Ascending aorta (tissue), 2 donors: ENCODE measurements around the gene VPS37B. TPM values are rescaled to one million over a fixed set of nuclear protein-coding genes. Genes with fewer than 3 reads are reported as not detected.

Experiments
- DNase-seq, 2 donors: peaks; one replicate each; pipeline ENCODE4 v3.0.0-alpha.2; 2019; ENCODE audit warnings: low spot score in 2 of 2
- H3K27ac ChIP-seq, 2 donors: fragments of 200-600 bp; sonication (generic); one replicate each; pipeline ENCODE4 v1.5.1; 2016 to 2017; ENCODE audit warnings: mild to moderate bottlenecking in 1 of 2
- H3K27me3 ChIP-seq: fragments of 200-600 bp; sonication (generic); one replicate; pipeline ENCODE4 v1.5.1; 2017
- H3K36me3 ChIP-seq, 2 donors: fragments of 200-600 bp; sonication (generic); one replicate each; pipeline ENCODE4 v1.5.1; 2016
- H3K4me1 ChIP-seq, 2 donors: fragments of 200-600 bp; sonication (generic); one replicate each; pipeline ENCODE4 v1.5.1; 2016 to 2017; ENCODE audit warnings: mild to moderate bottlenecking in 1 of 2
- H3K4me3 ChIP-seq, 2 donors: fragments of 200-600 bp; sonication (generic); one replicate each; pipeline ENCODE4 v1.5.1; 2016 to 2017; ENCODE audit warnings: mild to moderate bottlenecking in 1 of 2
- H3K9me3 ChIP-seq, 2 donors: fragments of 200-600 bp; sonication (generic); one replicate each; pipeline ENCODE4 v1.5.1; 2016
- intact Hi-C: fragments of 100-400 bp; cut with DNase I; formaldehyde crosslinking; loops from one replicate; pipeline ENCODE4 v1.15.1; 2023
- total RNA-seq: library from RNA; depleted of rRNA; stranded (reverse); fragments of >200 nt; gene quantifications from one replicate; pipeline ENCODE4 v1.1.0, GENCODE V29; 2016
- TF ChIP-seq, protein P1 (sequence below), 3 experiments: fragments of 200-600 bp in 2 of 3; fragments of 450-650 bp in 1 of 3; sonication (generic) in 2 of 3; IDR thresholded peaks; one replicate each; pipeline ENCODE4 v1.5.1; 2016 to 2019; ENCODE audit warnings: antibody characterized with exemption in 3 of 3, mild to moderate bottlenecking in 1 of 3, moderate library complexity in 1 of 3

Gene VPS37B
- total RNA-seq, 1 donor from 2014 or later: 31.8 TPM

- no peaks in the 10 kb centered on the region for H3K9me3 ChIP-seq
- H3K4me1 ChIP-seq: peaks cover 3 to 17% of the 10 kb centered on the region in 2 donors
- no peak overlapping the region for H3K4me3 ChIP-seq
- no peaks in the 10 kb centered on the region for H3K27me3 ChIP-seq
- peaks cover 0 to 6% of the 10 kb centered on the region in 2 donors for H3K36me3 ChIP-seq
- TF ChIP-seq, protein P1, sequence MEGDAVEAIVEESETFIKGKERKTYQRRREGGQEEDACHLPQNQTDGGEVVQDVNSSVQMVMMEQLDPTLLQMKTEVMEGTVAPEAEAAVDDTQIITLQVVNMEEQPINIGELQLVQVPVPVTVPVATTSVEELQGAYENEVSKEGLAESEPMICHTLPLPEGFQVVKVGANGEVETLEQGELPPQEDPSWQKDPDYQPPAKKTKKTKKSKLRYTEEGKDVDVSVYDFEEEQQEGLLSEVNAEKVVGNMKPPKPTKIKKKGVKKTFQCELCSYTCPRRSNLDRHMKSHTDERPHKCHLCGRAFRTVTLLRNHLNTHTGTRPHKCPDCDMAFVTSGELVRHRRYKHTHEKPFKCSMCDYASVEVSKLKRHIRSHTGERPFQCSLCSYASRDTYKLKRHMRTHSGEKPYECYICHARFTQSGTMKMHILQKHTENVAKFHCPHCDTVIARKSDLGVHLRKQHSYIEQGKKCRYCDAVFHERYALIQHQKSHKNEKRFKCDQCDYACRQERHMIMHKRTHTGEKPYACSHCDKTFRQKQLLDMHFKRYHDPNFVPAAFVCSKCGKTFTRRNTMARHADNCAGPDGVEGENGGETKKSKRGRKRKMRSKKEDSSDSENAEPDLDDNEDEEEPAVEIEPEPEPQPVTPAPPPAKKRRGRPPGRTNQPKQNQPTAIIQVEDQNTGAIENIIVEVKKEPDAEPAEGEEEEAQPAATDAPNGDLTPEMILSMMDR (IDR thresholded peaks at IDR 0.05): no peak
- no peak for DNase-seq
- no peak overlapping the region for H3K27ac ChIP-seq
- intact Hi-C loops: no loop called here
Observed at GRCh38 chr12:122843455-122843854, 52.5 kb downstream of the VPS37B start.

DNA sequence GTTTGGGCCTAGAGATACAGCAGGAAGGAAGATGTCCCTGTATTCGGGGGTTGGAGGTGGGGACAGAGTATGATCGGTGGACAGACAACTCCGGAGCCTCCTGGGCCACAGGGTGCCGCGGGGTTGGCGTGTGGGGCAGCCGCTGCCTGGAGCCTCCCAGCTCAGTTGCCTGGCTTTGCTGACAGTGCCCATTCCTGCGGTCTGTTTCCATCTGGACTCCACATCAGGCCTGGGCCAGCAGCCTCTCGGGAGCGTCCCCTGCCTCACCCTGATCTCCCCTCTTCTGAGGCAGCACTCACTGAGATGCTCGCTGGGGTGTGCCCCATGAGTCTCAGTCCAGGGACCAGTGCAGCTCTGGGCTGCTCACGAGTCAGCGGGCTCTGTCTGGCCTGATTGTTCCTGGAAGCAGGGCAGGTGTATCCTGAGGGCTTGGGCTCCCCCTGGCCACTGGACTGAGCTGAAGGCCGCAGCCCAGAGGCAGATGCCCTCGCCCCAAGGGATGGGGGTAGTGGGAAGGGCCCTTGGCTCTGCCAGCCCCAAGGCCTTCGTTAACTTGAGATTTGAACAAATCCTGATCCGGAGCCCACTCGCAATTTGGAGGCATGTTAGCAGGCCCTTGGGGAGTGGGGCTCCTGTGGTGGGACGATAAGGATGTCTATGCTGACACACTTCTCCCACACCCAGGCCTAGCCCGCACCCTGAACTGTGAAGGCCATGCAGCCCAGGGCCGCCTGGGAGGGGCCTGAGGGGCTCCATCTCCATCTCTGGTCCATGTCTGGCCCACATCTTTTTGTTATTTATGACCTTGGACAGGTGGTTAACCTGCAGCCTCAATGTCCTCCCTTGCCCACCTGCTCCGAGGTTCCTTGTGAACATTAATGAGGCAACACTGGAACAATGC is 53.2 kb downstream of the VPS37B start:
- H3K4me1 ChIP-seq: peaks cover 3 to 17% of the 10 kb centered on the region in 2 donors
- H3K36me3 ChIP-seq: no peaks in the 10 kb centered on the region
- intact Hi-C loops: no loop called here
- H3K27ac ChIP-seq: peak overlapping the region; percentile 79 to 82
- TF ChIP-seq, protein P1 (IDR thresholded peaks at IDR 0.05): no peak
- DNase-seq: no peak
- H3K9me3 ChIP-seq: no peaks in the 10 kb centered on the region
- no peak overlapping the region for H3K4me3 ChIP-seq
- no peaks in the 10 kb centered on the region for H3K27me3 ChIP-seq

DNA sequence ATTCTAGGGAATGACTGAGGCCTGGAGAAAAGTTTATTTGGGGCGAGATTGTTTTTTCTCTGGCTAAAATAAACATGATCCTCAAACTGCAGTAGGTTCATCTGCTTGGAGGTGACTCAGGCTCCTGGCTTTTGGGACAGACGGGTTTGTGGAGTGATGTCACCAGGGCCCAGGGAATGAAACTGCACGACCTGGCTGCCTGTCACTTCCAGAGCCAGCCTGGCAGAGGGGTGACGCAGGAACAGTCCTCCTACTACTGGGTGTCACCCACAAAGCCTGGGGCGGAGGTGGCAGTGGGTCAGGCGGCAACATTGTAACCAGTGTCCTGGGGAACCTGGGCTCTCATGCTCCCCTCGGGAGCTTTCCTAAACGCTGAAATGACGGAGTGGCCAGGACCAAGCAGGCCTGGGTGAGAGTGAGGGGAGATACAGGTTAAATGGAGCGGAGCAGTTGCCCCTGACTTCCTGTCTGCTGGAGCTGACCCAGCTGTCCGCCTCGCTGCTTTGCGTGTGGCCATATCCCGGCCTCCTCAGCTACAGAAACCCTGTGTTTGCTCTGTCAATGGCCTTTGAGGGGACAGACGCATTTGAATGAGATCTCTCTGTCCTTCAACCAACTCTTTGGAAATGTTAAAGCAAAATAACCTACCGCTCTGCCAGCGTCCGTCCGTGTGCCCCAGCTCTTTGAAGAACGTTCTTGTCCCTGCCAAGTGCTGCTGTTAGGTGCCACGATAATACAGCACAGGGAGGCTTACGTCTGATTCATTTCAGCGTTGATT is 54.2 kb downstream of the VPS37B start:
- Histone ChIP-seq H3K4me3 (no peak overlapping the region), H3K27ac (peak overlapping the region; percentile 79 to 82), H3K27me3 (no peaks in the 10 kb centered on the region), H3K4me1 (peaks cover 3 to 24% of the 10 kb centered on the region in 2 donors), H3K36me3 (no peaks in the 10 kb centered on the region), H3K9me3 (no peaks in the 10 kb centered on the region)
- intact Hi-C loops: no loop called here
- DNase-seq: no peak
- TF ChIP-seq, protein P1 (IDR thresholded peaks at IDR 0.05): no peak

GRCh38 chr12:122840580-122841513 is 55.1 kb downstream of the VPS37B start:
- Histone ChIP-seq H3K36me3 (no peaks in the 10 kb centered on the region), H3K9me3 (no peaks in the 10 kb centered on the region), H3K27ac (peak overlapping the region; percentile 79 to 82), H3K4me1 (peaks cover 3 to 24% of the 10 kb centered on the region in 2 donors), H3K4me3 (no peak overlapping the region), H3K27me3 (no peaks in the 10 kb centered on the region)
- DNase-seq: peak in 1 of 2 donors; percentile 33
- TF ChIP-seq, protein P1 (IDR thresholded peaks at IDR 0.05): no peak
- intact Hi-C loops: no loop called here
